ENCODE measurements around the gene MAGEA8.
"Not testable (repeated sequence)": the region's sequence is repeated elsewhere in the genome, so short reads cannot be mapped to it uniquely, and the experiment has no call there.

DNA sequence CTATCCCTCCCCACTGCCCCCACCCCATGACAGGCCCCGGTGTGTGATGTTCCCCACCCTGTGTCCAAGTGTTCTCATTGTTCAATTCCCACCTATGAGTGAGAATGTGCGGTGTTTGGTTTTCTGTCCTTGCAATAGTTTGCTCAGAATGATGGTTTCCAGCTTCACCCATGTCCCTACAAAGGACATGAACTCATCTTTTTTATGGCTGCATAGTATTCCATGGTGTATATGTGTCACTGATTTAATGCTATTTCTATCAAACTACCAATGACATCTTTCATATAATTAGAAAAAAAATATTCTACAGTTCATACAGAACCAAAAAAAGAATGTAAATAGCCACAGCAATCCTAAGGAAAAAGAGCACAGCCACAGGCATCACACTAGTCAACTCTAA is 9.8 kb downstream of the MAGEA8 start:
- TF ChIP-seq, protein P1, sequence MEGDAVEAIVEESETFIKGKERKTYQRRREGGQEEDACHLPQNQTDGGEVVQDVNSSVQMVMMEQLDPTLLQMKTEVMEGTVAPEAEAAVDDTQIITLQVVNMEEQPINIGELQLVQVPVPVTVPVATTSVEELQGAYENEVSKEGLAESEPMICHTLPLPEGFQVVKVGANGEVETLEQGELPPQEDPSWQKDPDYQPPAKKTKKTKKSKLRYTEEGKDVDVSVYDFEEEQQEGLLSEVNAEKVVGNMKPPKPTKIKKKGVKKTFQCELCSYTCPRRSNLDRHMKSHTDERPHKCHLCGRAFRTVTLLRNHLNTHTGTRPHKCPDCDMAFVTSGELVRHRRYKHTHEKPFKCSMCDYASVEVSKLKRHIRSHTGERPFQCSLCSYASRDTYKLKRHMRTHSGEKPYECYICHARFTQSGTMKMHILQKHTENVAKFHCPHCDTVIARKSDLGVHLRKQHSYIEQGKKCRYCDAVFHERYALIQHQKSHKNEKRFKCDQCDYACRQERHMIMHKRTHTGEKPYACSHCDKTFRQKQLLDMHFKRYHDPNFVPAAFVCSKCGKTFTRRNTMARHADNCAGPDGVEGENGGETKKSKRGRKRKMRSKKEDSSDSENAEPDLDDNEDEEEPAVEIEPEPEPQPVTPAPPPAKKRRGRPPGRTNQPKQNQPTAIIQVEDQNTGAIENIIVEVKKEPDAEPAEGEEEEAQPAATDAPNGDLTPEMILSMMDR (IDR thresholded peaks at IDR 0.05): not testable (repeated sequence)
- not testable (repeated sequence) for TF ChIP-seq EZH2 (IDR thresholded peaks at IDR 0.05; ENCODE audit: borderline replicate concordance, insufficient read depth, low read depth, low read length, poor library complexity, severe bottlenecking)
